ENCODE results near the gene TAS2R50.
"Not testable (repeated sequence)": the region's sequence is repeated elsewhere in the genome, so short reads cannot be mapped to it uniquely, and the experiment has no call there.

TAS2R50 gene

DNA sequence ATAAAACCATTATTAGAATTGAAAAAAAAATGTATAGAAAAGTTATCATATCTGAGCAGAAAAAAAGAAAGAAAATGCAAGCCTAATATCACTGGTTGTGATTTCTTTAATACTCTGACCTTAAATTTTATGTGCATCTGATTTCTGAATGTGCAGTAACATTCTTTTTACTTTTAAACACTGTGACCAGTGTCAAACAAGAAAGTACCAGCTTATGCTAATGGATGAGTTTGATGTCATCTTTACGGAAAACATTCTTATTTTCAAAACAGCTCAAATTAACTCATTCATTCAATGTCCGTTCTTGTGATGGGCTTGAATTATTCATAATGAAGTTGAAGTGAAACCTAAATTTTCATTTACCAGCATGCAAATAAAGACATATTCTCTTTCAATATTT lies at the start of gene TAS2R50:
TAS2R50 (minus strand) TSS at position 101 of the 400 bp plus-strand sequence; CDS start at position 49, 52 bp downstream.
- no peak for DNase-seq

GRCh38 chr12:11033959-11034358 lies 47.2 kb upstream of the TAS2R50 start:
- not testable (repeated sequence) for DNase-seq

DNA sequence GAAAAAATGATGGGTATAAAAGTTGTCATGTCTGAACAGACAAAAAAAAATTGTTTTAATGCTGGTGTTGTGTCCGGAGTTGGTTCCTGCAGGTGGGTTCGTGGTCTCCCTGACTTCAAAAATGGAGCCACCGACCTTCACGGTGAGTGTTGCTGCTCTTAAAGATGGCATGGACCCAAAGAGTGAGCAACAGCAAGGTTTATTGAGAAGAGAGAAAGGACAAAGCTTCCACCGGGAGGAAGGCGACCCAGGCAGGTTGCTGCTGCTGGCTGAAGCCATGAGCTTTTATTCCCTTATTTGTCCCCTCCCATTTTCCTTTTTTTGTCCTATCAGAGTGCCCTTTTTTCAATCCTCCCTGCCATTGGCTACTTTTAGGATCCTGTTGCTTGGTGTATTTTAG lies 44.6 kb upstream of the TAS2R50 start, which contains the start of gene TAS2R31:
TAS2R31 (minus strand) TSS at position 101 of the 400 bp plus-strand sequence; CDS start at position 29, 72 bp downstream.
- DNase-seq: no peak

DNA sequence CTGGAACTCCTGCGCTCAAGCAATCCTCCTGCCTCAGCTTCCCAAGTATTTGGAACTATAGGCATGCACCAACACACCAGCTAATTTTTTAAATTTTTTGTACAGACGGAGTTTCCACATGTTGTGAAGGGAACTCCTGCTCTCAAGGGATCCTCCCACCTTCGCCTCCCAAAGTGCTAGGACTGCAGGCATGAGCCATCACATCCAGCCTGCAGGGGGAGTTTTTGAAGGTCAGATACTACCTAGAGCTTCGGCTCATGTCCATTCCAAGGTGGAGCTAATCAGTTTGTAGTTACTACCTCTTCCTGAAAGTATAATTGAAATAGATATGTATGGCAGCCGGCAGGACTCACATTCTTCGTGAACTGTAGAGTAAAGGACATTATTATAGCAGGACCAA lies 39.4 kb upstream of the TAS2R50 start:
- DNase-seq: peak; percentile 29

- no peak for DNase-seq
Measured at GRCh38 chr12:11023387-11023786, 36.7 kb upstream of the TAS2R50 start.

DNA sequence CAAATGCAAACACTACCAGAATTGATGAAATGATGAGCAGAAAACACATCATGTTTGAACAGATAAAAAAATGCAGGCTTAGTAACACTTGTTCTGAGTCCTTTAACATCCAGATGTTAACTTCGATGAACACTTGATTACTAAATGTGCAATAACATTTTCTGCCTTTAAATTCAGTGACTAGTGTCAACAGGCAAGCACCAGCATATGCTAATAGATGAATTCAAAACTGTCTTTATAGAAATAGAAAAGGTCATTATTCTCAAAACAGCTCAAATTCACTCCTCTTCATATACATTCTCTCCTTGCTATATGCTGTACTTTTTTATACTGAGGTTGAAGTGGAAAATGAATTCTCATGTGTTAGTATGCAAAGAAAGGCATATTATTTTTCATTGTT lies 35.8 kb upstream of the TAS2R50 start, which contains the start of gene TAS2R19:
TAS2R19 (minus strand) TSS at position 101 of the 400 bp plus-strand sequence; CDS start at position 52, 49 bp downstream.
- no peak for DNase-seq

GRCh38 chr12:11016937-11017336 lies 30.2 kb upstream of the TAS2R50 start:
- no peak for DNase-seq

DNA sequence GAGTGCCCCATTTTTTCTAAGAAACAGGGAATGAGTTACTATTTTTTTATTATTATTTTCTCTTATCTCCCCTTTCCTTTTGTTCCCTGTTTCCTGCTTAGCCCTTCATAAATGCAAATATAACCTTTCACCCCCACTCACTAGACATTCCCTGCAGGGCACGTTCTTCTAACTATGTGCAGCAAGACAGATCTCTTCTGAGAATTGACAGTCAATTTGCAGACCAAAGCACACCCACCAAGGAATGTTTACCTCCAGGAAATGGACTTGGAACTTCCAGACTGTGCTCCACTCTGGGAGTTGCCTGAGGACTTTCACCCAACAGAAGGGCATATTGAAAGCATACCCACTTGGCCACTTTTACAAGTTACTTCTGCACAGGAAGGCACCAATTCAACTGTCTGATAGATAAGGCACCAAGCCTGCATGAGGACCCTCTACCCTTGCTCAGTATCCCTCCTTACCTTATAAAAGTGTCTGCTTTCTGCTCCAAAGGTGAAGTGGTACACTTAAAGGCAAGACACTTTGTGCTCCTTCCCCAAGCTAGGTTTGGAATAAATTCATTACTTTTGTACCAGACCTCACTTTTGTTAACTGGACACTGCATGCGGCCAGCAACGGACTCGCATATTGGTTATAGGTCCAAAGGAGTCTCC lies 29.2 kb upstream of the TAS2R50 start:
- no peak for DNase-seq

DNA sequence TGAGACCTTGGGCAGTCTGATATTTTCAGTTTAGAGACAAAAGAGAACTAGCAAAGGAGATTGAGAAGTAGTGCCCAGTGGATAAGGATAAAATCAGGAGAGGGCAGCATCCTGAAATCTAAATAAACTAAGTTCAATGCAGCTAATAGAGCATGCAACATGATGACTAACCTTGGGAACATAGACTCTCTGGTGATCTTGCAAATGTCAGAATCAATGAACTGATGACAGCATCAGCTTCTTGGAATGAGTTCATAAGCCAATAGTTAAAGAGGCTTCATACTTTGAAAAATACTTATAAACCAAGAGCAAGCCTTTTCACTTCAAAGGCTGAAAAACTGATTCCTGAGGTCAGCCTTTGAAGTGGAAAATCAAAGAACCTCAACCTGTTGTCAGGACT lies 27.5 kb upstream of the TAS2R50 start:
- DNase-seq: no peak

- no peak for DNase-seq
Measured at GRCh38 chr12:11007608-11008007, 20.9 kb upstream of the TAS2R50 start.

DNA sequence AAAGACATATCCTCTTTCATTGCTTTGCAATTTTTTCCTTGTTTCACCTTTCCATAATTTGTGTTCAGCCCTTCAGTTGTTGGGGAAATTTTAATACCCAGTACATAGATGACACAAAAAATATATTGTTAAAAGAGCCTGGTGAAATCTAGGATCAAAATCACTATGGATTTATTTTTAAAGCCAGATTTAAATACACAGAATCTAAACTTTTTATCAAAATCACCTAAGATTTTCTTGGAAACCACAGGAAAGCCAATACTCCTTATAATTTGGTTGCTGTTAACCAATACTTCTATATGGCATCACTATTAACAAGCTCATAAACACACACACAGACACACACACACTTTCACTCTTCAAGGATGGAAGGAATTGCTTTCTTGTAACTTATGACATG lies 11.5 kb upstream of the TAS2R50 start, which contains the start of gene TAS2R20:
TAS2R20 (minus strand) TSS at position 101 of the 400 bp plus-strand sequence. CDS start 429 bp downstream, outside the sequence.
- DNase-seq: no peak

GRCh38 chr12:10994307-10994706 lies 7.6 kb upstream of the TAS2R50 start:
- DNase-seq: no peak

- no peak for DNase-seq
Measured at GRCh38 chr12:10989107-10989506, 2.4 kb upstream of the TAS2R50 start.

- peak; percentile 5 for DNase-seq
Measured at GRCh38 chr12:10982244-10982643, 4.5 kb downstream of the TAS2R50 start.

- DNase-seq: no peak
Measured at GRCh38 chr12:10974965-10975364, 11.7 kb downstream of the TAS2R50 start.

DNA sequence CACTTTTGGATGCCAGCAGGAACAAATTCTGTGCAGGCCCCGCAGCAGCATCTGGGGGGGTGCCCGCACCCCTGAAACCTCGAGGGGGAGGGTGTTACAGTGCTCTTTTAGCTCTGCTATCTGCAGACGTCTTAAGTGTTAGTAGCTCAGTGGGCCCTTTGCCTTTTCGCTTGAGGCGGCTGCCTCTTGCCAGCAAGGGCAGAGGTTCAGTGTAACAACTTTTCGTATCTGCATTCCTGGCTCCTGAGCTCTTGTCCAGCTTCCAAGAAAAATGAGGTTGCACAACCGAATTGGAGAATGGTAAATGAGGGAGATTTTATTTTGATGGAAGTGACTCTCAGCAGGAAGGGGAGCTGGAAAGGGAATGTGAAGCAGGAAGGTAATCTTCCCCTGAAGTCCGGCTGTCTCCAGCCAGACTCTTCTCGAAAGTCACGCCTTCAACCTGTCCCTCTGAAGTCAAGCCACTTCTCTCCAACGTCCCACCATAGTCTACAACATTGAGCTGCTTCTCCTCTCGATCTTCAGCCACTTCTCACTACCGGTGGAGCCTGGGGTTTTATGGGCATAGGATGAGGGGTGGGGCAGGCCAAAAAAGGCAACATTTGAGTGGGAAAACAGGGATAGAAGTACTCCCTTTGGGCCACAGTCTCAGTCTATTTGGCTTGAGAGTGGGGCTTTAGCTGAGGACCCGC lies 17.8 kb downstream of the TAS2R50 start:
- no peak for DNase-seq

DNA sequence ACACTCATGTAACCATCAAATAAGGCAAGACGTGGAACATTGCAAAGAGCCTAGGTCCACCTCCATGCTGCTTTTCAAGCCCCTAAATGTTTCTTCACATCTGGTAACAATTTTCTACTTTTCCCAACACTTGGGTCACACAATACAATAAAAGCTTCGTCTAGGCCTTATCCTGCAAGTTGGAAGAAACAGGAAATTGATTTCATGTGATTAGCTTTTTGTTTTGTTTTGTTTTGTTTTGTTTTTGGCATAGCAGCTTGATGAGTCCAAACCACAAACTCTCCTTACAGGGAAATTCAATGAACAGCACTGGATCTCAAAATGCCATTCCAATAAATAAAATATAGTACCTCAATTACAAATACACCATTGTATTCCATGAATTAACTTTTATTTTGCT lies 19.3 kb downstream of the TAS2R50 start:
- no peak for DNase-seq

DNA sequence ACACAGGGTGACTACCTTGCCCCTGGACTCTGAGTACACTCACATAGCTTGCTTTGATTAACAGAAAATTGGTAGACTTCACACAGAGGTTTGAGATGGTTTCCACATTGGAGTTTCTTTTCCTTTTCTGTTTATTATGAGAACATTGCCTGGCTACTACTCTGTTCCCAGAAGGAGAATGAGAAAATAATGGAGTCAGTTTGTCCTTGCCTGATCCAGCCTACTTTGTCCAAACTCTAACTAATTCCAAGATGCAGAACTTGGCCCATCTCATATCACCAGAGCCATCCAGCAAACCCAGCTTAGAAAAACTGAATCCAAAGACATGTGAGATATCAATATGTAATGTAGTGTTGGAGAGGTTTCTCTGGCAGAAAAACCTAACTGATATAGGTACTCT lies 20.4 kb downstream of the TAS2R50 start:
- DNase-seq: no peak

DNA sequence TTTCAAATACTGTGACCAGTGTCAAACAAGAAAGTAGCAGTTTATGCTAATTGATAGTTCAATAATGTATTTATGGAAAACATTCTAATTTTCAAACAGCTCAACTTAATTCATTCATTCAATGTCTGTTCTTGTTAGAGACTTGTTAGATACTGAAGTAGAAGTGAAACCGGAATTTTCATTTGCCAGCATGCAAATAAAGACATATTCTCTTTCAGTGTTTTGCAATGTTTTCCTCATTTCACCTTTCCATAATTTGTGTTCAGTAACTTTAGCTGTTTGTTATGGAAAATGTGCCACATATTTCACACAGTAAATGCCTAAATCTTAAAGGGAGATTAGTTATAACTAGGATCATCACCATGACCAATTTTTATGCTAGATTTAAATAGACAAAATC lies 21.2 kb downstream of the TAS2R50 start:
- no peak for DNase-seq

GRCh38 chr12:10960211-10960610 lies 26.5 kb downstream of the TAS2R50 start:
- peak; percentile 65 for DNase-seq

DNA sequence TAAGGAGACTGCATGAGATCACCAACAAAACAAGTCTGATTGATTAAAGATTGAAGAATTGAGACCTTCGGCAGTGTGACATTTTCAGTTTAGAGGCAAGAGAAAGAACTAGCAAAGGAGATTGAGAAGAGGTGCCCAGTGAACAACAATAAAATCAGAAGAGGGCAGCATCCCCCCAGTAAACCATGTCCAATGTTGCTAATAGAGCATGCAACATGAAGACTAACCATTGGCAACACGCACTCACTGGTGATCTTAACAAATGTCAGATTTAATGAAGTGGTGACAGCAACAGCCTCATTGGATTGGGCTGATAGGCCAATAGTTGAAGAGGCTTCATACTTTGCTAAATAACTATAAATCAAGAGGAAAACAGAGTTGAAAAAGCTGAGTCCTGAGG lies 26.9 kb downstream of the TAS2R50 start:
- DNase-seq: no peak

DNA sequence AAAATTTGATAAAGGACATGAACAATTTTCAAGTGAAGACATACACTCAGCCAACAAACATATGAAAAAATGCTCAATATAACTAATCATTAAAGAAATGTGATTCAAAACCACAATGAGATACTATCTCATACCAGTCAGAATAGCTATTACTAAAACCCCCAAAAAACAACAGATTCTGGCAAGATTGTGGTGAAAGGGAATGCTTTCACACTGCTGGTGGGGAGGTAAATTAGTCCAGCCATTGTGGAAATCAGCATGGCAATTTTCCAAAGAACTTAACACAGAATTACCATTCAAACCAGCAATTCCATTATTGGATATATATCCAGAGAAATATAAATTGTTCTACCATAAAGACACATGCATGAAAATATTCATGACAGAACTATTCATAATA lies 29.0 kb downstream of the TAS2R50 start:
- no peak for DNase-seq

GRCh38 chr12:10956085-10956484 lies 30.6 kb downstream of the TAS2R50 start:
- DNase-seq: no peak

DNA sequence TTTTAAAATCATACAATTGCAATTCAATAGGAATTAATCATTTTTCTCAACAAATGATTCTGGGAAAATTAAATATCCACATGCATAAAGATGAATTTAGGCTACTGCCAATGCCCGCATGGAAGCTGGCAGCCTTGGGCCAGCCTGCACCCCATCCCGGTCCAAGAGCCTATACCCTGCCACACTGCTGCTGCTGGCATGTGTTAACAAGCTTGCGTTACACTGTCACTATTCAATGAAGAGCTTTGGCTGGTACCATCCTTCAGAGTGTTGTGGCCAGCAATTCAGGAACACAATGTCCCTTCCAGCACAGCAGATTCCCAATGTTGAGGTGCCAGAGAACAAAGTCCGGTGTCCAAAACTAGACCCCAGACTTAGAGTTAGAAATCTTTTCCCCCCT lies 34.1 kb downstream of the TAS2R50 start:
- no peak for DNase-seq

All from hematopoietic multipotent progenitor cell treated with erythropoietin and hydrocortisone succinate and interleukin-3 and kit ligand, for 6 days (in vitro differentiated cells).